GM12865 (cell line): ENCODE measurements around the gene FASTKD2.

Source experiments
- DNase-seq: peaks from one replicate; pipeline ENCODE4 v3.0.0; 2010; ENCODE audit warnings: low read depth
- H3K4me3 ChIP-seq: 2 replicates; pipeline ENCODE4 v1.5.1; 2011; ENCODE audit warnings: mild to moderate bottlenecking, low read depth, low read length, control low read depth
- CTCF ChIP-seq: IDR thresholded peaks from 2 replicates; pipeline ENCODE4 v1.5.1; 2011; ENCODE audit warnings: low read length, control low read depth, low read depth, inconsistent platforms; ENCODE audit not compliant: insufficient read depth; ENCODE audit errors: missing control alignments

Gene FASTKD2

GRCh38 chr2:206728277-206729199 lies 36.9 kb upstream of the FASTKD2 start:
- no peak for TF ChIP-seq CTCF
- no peak overlapping the region for H3K4me3 ChIP-seq
- DNase-seq: no peak

- DNase-seq: no peak
- H3K4me3 ChIP-seq: no peak overlapping the region
- no peak for TF ChIP-seq CTCF
These were observed 32.1 kb upstream of the FASTKD2 start for GRCh38 chr2:206733341-206733740.

GRCh38 chr2:206736935-206737334 lies 28.5 kb upstream of the FASTKD2 start:
- no peak overlapping the region for H3K4me3 ChIP-seq
- no peak for DNase-seq
- no peak for TF ChIP-seq CTCF

- DNase-seq: no peak
- TF ChIP-seq CTCF: no peak
- H3K4me3 ChIP-seq: no peak overlapping the region
These were observed 26.1 kb upstream of the FASTKD2 start for GRCh38 chr2:206739271-206739670.

GRCh38 chr2:206740800-206741199 lies 24.6 kb upstream of the FASTKD2 start:
- DNase-seq: no peak
- H3K4me3 ChIP-seq: no peak overlapping the region
- TF ChIP-seq CTCF: no peak

GRCh38 chr2:206756816-206757215 lies 8.6 kb upstream of the FASTKD2 start:
- DNase-seq: no peak
- H3K4me3 ChIP-seq: no peak overlapping the region
- TF ChIP-seq CTCF: no peak
